KOPT-K1 (cell line): ENCODE results near the gene PPFIA2.

Experiments
- H3K27ac ChIP-seq: fragments of 200-600 bp; sonication (generic); 2 replicates; pipeline ENCODE4 v1.5.1; 2016; ENCODE audit warnings: antibody characterized with exemption, mild to moderate bottlenecking, low read depth, low read length; ENCODE audit not compliant: poor library complexity, severe bottlenecking
- H3K36me3 ChIP-seq: fragments of 200-600 bp; sonication (generic); 2 replicates; pipeline ENCODE4 v1.5.1; 2017; ENCODE audit warnings: antibody characterized with exemption, mild to moderate bottlenecking, low read length, moderate library complexity; ENCODE audit not compliant: insufficient read depth
- H3K9me3 ChIP-seq: fragments of 200-600 bp; sonication (generic); 2 replicates; pipeline ENCODE4 v1.5.1; 2017; ENCODE audit warnings: antibody characterized with exemption, low read length, mild to moderate bottlenecking; ENCODE audit not compliant: insufficient read depth, poor library complexity, severe bottlenecking

Gene PPFIA2

DNA sequence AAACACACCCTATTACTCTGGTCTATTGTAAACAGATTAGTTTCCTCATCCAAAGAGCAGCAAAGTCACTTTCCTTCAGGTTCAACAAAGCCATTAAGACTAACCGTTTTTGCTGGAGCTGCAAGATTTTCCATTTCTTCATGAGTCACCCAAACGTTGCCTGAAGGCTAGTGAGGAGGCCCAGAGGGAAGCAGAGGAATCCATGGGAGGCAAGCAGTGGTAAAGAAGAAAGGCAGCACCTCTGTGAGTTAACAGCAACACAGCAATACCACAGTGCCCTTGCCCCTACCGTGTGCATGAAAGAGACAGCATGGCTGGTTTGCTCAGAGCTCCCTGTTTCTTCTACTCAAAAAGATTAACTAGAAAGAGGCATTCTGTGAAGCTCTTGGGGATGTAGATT, 475.0 kb downstream of the PPFIA2 start:
- Histone ChIP-seq H3K27ac (no peak overlapping the region), H3K36me3 (no peaks in the 10 kb centered on the region), H3K9me3 (no peaks in the 10 kb centered on the region)

GRCh38 chr12:81274637-81275529, 484.3 kb downstream of the PPFIA2 start:
- Histone ChIP-seq H3K27ac (no peak overlapping the region), H3K9me3 (no peaks in the 10 kb centered on the region), H3K36me3 (no peaks in the 10 kb centered on the region)

- H3K27ac ChIP-seq, result no peak overlapping the region
- no peaks in the 10 kb centered on the region for H3K9me3 ChIP-seq
- H3K36me3 ChIP-seq, result no peaks in the 10 kb centered on the region
Measured at GRCh38 chr12:81270385-81270784, 488.8 kb downstream of the PPFIA2 start.

- H3K36me3 ChIP-seq, result no peaks in the 10 kb centered on the region
- no peaks in the 10 kb centered on the region for H3K9me3 ChIP-seq
- H3K27ac ChIP-seq, result no peak overlapping the region
Measured at GRCh38 chr12:81263072-81263471, 496.1 kb downstream of the PPFIA2 start.

DNA sequence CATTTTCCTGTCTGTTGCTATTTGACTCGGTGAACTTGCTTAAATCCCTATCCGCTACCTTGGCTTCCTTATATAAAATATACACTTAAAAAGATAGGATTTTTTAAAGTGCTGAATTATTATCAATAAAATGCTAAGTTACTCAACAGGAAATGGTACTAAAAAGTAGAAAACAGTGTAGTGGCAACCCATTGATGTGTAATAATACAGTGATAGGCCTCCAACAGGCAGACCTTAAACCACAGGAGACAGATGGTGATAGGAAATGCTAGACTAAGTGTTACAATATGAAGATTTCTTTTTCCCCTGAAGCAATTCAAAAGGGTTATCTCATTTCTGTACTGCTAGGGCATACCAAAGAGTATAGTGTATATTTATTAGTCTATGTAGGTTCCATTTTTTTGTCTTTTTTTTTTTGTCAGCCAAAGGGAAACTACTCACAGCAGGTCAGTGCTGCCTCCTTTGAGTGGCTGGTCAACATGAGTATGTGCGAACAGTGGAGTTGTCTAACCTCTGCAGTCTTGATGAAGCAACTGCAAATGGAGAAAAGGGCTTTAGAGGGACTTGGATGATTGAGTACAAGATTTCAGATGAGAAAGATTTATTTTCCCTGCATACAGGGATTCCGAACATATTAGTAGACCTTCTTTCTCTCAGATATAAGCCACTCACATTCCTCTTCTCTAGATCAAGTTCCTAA, 497.5 kb downstream of the PPFIA2 start:
- Histone ChIP-seq H3K36me3 (no peaks in the 10 kb centered on the region), H3K9me3 (no peaks in the 10 kb centered on the region), H3K27ac (no peak overlapping the region)

DNA sequence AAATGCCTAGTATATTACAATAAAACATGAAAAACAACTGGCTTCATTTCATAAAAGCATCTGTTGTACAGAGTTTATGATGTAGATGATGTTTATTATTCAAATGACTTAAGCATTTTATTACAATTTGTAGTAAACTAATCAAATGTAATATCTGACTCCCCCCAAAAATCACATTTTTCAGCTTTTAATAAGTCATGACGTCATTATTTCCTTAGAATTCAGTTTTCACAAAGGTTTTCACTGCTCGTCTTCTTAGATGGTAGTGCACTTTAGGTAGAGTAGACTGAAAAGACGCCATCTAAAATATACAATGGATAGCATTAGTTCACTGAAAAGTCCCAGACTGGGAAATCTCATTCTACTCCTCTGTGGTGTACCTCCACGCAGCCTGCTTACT, 499.8 kb downstream of the PPFIA2 start:
- H3K36me3 ChIP-seq, result no peaks in the 10 kb centered on the region

GRCh38 chr12:81257947-81258551, 501.1 kb downstream of the PPFIA2 start:
- Histone ChIP-seq H3K27ac (no peak overlapping the region), H3K9me3 (no peaks in the 10 kb centered on the region), H3K36me3 (no peaks in the 10 kb centered on the region)

More for the DNA sequence above, 499.8 kb downstream of the PPFIA2 start:
- Histone ChIP-seq H3K27ac (no peak overlapping the region), H3K9me3 (no peaks in the 10 kb centered on the region)

DNA sequence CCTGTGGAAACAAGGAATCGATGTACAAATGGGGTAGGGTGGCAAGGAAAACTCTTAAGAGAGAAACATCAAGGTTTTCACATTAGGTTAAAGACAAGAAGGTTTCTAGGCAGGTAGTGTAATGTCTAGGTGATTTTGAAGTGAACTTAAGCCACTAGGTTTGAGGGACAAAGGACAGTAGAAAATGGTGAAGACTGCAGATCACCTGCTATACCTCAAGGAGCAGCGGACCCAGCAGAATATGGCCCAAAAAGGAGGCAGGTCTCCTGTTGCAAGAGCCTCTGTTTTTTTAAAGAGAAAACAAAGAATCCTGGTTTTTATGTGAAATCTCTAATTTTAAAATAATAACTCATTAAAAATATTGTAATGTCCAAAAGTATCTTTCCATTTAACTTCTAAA, 503.2 kb downstream of the PPFIA2 start:
- Histone ChIP-seq H3K36me3 (no peaks in the 10 kb centered on the region), H3K9me3 (no peaks in the 10 kb centered on the region), H3K27ac (no peak overlapping the region)

DNA sequence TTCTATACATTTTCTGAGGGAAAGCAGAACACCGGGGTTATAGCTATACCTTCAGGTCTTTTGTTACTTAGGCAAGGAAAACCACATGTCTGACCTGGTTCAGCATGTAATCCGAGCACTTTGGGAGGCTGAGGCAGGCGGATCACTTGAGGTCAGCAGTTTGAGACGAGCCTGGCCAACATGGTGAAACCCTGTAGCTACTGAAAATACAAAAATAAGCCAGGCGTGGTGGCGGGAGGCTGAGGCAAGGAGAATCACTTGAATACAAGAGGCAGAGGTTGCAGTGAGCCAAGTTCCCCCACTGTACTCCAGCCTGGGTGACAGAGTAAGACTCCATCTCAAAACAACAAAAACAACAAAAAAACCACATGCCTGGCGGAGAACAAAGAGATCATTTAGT, 503.7 kb downstream of the PPFIA2 start:
- Histone ChIP-seq H3K27ac (no peak overlapping the region), H3K36me3 (no peaks in the 10 kb centered on the region), H3K9me3 (no peaks in the 10 kb centered on the region)

- no peak overlapping the region for H3K27ac ChIP-seq
- no peaks in the 10 kb centered on the region for H3K9me3 ChIP-seq
- H3K36me3 ChIP-seq, result no peaks in the 10 kb centered on the region
Measured at GRCh38 chr12:81253360-81253759, 505.8 kb downstream of the PPFIA2 start.

- H3K27ac ChIP-seq, result no peak overlapping the region
- no peaks in the 10 kb centered on the region for H3K36me3 ChIP-seq
- no peaks in the 10 kb centered on the region for H3K9me3 ChIP-seq
Measured at GRCh38 chr12:81252228-81252627, 506.9 kb downstream of the PPFIA2 start.

GRCh38 chr12:81249976-81250375, 509.2 kb downstream of the PPFIA2 start:
- Histone ChIP-seq H3K27ac (no peak overlapping the region), H3K9me3 (no peaks in the 10 kb centered on the region), H3K36me3 (no peaks in the 10 kb centered on the region)

DNA sequence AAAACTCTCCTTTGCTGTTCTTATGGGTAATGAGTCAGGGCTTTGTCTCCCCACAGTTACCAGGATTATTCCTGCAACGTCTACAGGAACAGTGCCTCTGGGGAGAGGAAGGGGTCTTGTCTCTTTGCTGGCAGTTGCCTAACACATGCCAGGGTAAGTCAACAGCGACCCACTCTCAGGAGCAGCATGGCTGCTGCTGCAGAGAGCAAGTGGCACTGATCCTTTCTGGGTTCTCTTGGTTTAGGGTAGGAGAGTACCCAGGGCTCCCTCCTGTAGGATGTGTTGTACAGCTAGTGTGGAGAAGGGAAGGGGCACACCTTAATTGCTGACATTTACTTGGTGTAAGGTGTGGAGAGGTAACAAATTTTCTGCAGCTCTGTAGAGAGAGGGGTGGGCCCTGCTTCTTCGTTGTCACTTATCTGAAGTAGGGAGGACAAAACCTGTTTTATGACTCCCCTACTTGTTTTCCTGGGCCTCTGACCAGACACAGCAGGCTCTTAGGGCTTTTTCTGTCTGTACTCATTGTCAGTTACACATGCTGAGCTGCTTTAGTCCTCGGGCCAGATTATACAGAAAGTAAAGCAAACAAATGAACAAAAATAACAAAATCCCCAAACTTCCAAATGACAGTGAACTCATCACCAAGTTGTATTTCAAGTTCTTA, 513.1 kb downstream of the PPFIA2 start:
- H3K27ac ChIP-seq, result no peak overlapping the region
- H3K9me3 ChIP-seq, result no peaks in the 10 kb centered on the region
- no peaks in the 10 kb centered on the region for H3K36me3 ChIP-seq

- no peaks in the 10 kb centered on the region for H3K36me3 ChIP-seq
- no peaks in the 10 kb centered on the region for H3K9me3 ChIP-seq
- H3K27ac ChIP-seq, result no peak overlapping the region
Measured at GRCh38 chr12:81245458-81245857, 513.7 kb downstream of the PPFIA2 start.
